Fibroblast of upper back skin (primary cell): ENCODE measurements around the gene EXOC4.

Experiments used
- DNase-seq: peaks from one replicate; pipeline ENCODE4 v3.0.0-alpha.2; 2013

The EXOC4 gene

DNA sequence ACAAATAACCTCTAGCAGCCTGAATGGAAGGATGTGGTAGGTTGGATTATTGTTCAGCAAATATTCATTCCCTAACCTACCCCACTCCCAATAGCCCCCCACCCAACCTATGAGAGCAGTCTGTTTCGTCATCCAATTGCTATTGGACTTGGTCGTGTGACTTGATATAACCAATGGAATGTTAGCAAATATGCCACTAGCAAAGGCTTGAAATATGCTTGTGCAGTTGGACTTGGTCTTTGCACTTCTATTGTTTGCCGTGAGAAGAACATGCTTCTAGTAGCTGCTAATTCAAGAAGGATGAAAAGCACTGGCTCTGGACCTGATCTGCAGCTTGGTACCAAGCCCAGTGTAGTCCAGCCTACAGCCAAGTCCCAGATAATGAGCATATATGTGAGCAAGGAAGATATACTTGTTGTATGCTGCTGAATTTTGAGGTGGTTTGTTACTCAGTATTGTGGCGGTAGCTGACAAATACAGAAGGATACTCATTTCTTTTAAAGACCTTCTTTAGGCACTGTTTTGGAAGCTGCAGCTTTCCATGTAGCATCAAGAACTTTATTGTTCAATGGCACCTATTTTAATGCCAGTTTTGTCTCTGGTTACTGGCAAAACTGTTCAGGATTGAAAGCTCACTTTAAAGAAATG is 180.4 kb downstream of the EXOC4 start:
- no peak for DNase-seq

GRCh38 chr7:133434246-133434865 is 181.5 kb downstream of the EXOC4 start:
- peak; percentile 56 for DNase-seq

GRCh38 chr7:133436014-133436428 is 183.1 kb downstream of the EXOC4 start:
- DNase-seq = peak; percentile 90

GRCh38 chr7:133437544-133437943 is 184.7 kb downstream of the EXOC4 start:
- DNase-seq = no peak

DNA sequence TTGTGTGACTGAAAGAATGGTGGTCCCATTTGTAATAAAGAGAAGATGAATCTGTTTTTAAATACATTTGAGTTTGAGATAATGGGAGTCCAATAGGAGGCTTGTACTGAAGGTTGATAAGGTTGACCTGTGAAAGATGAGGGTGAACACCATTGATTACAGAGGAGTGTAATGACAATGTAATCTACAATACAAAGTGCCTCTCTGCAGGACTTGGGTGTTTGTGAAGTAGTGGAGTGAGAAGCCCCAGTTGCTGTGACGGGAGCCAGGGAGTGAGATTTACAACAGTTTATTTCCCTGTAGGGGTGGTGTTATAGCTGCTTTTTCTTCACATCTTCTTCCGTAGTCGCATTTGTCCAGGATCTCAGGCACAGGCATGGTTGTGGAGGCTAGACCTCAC is 189.9 kb downstream of the EXOC4 start:
- DNase-seq = no peak

GRCh38 chr7:133445617-133446016 is 192.7 kb downstream of the EXOC4 start:
- no peak for DNase-seq

- DNase-seq = no peak
Measured at GRCh38 chr7:133448012-133448411, 195.1 kb downstream of the EXOC4 start.

DNA sequence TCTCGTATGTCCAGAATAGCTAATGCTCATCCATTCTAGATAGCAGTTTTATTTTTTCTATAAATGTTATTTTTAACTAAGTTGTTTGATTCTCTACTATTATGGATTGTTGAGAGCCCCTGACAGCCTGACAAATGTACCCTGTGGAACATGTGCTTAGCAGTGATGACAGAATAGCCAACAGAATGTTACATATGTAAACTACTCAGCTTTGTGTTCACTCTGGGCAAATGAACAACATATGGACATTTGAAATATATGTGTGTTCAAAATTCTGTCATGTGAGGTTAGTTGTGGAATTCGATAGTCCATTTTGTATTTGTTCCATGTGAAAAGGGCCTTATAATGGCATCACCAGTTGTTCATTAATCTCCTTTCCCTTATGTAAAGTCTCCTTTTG is 199.7 kb downstream of the EXOC4 start:
- peak; percentile 51 for DNase-seq

DNA sequence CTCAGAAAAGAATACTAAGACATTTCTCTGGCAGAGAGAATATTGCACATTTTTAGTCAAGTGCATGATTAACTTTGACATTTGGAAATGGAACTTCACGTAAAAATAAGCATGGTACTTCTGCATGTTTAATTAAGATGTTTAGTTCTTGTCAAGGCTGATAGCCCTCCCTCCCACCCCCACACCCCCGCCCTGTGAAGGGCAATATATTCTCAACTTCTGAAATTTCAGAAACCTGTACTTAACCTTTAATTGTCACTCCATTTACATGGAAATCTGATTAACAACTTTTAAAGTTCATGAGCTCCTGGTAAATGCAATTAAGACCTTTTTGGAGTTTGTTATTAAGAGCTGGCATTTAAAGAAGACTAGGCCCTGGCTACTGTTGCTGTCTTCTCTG is 205.8 kb downstream of the EXOC4 start:
- DNase-seq = no peak

- DNase-seq = no peak
Measured at GRCh38 chr7:133461421-133461820, 208.5 kb downstream of the EXOC4 start.

- DNase-seq = no peak
Measured at GRCh38 chr7:133475655-133476054, 222.8 kb downstream of the EXOC4 start.

DNA sequence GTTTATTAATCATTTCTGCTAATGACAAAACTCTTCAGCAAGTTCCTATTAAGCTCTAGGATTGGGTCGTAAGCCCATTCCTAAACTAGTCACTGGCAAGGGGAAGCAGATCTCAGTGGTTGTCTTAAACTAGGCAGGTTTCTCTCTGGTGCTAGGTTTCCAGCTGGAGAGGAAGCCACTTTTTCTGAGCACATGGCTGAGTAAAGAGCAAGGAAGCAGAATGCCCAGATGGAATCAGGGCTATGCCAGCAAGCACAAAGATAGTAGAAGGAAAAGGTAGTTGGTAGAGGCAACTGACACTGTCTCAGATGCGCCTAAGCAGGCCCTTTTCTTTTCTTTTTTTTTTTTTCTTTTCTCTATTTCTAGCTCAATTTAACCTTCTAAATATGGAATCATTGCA is 224.9 kb downstream of the EXOC4 start:
- DNase-seq = no peak

DNA sequence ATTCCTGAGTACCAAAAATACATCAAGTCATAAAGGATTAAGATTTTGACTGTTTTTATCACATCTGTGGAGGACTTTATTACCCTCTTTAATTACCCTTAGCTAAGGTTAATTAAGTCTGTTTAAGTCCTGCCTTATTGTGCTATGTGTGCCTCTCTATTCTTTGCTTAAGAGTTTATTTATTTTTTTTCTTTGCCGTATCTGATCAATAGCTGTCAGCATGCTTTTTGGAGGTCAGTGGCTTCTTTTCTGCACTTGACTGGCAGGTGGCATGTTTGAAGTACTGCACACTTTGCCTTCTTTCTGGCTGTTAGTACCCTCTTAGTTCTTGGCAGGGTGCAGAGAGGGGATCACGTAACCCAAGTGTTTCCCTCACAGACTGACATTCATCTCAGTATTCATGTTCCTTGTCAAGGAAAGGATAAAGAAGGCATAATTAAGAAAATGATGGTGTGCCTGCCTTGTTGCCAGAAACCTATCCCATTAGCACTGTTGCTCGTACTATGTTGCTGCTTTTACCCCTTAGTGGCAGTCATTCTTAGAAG is 225.8 kb downstream of the EXOC4 start:
- DNase-seq = no peak

- DNase-seq = no peak
Measured at GRCh38 chr7:133479456-133480065, 226.7 kb downstream of the EXOC4 start.

- DNase-seq = no peak
Measured at GRCh38 chr7:133480868-133481267, 228.0 kb downstream of the EXOC4 start.

DNA sequence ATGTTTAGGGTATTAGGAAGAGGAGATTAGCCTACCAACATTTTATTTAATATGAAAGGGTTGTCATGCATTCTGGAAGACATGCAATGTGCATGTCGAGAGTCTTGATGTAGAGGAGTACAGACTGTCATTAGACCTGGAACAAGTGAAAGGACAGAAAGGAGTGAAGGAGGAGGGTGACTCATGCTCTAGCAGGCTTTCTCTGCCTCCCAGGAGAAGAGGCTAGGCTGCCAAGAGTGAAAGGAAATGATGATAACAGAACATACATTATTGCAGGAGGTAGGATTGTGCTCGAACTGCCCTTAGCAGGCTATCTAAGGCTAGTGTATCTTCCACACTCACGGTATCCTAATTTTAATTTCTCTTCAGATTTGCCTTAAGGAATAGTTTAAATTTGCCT is 228.8 kb downstream of the EXOC4 start:
- DNase-seq = peak; percentile 83

DNA sequence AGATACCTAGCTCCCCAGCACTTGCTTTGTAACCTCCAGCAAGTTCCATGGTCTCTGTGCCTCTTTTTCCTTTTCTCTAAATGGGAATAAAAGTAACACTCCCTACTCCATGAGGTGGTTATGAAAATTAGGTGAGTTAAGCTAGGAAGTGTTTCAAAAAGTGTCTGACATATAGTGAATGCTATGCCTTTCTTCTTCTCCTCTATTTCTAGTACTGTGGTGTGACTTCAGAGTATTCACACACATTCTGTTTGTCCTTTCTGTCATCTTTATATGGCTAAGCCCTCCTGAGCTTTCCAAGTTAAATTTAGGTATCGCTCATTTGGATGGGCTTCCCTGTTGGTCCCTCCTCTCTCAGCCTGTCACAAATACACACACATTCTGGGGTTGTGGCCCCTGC is 229.7 kb downstream of the EXOC4 start:
- no peak for DNase-seq

GRCh38 chr7:133484086-133484485 is 231.2 kb downstream of the EXOC4 start:
- no peak for DNase-seq

DNA sequence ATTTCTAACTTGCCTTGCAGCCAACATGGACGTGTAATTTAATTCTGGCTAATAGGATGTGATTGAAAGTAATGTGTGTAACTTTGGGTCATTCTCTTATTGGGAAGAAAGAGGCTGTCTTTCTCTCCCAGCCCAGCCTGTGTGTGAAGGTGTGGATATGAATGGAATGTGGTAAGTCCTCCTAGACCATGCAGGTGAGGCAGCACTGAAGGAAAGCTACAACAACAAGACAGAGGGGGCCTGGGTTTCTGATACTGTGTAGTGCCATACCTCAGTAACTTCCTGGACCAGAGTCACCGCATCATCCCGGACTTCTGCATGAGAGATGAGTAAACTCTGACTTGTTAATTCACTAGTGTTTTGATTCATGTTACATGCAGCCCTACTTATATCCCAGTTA is 237.0 kb downstream of the EXOC4 start:
- DNase-seq = no peak

- DNase-seq = no peak
Measured at GRCh38 chr7:133491201-133491691, 238.4 kb downstream of the EXOC4 start.

DNA sequence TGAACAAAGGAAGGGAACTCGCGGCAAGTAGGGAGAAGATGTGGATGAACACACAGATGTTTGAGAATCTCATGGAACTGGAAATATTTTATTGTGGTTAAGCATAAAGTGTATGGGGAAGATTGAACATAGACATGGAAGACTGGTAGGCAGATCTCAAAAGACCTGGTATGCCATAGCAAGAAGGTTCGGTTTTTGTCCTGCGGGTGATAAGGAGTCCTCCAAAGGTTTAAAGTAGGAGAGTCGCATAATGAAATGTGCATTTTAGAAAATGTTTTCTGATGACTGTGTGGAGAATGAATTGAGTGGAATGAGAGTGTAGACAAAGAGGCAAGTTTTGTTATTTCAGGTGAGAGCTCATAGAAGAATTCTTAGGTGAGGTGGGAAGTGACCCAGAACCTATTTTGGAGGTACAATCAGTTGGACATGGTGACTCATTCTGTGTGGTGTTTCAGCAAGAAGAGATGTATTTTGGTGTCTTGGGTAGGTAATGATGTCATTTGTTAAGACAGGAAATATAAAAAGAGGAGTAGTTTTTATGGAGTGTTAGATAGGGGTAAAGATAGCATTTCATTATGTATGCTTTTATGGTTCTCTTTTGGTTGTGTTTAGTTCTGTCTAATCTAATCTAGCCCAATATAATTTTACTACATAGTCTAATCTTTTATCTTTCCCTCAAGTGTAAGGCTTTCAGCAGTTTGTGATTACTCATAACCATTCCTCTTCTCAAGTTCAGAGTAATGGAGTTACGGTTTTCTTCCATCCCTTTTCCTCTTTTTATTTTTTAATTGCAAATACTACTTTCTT is 239.2 kb downstream of the EXOC4 start:
- no peak for DNase-seq

GRCh38 chr7:133497061-133497460 is 244.2 kb downstream of the EXOC4 start:
- no peak for DNase-seq

DNA sequence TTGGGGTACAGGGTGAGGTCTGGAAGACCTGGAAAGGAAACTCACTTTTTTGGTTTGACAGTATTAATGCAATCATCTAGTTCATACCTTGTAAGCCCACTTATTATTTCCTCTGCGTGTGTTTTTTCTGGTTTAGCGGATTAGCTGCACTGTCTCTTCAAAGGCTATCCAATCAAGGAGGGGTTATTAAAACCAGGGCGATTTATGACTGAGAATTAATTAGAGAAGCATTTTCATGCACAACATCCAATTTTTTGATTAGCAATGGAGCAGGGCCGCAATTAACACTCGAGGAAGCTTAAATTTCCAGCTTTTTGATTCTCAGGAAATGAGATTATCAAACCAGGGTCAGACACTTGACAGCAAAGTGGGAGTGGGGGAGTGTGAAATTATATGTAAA is 248.9 kb downstream of the EXOC4 start:
- DNase-seq = no peak
